SKM-1 (cell line): ENCODE measurements around the gene GLIS1.
"Not testable (repeated sequence)": the region's sequence is repeated elsewhere in the genome, so short reads cannot be mapped to it uniquely, and the experiment has no call there.

ENCODE experiments used
- DNase-seq: peaks from one replicate; lab custom pipeline; 2025; ENCODE audit not compliant: unreplicated experiment; lab: John Stamatoyannopoulos, UW

The GLIS1 gene

GRCh38 chr1:53654216-53655210, 84.5 kb downstream of the GLIS1 start:
- DNase-seq, result no peak

DNA sequence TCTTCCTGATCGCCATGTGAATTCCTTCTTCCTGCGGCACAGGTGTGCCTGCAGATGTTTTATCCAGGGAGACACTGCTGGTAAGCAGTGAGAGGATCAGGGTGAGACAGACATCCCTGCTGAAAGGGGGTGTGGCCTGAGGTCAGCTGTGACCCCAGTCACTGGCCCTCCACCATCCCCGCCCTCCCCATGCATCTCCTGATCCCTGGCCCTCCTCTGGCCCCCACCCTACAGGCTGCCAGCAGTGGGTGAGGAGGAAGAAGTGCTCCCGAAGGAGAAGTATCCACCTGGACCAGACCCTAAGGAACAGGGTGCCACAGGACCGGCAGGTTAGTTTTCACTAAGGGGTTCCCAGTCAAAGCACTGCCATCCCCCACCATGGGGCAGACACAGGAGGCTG, 85.3 kb downstream of the GLIS1 start:
- DNase-seq, result no peak

GRCh38 chr1:53653200-53653575, 85.8 kb downstream of the GLIS1 start:
- no peak for DNase-seq

GRCh38 chr1:53652441-53653199, 86.3 kb downstream of the GLIS1 start:
- DNase-seq, result no peak

- DNase-seq, result no peak
Observed at GRCh38 chr1:53651356-53651755, 87.6 kb downstream of the GLIS1 start.

GRCh38 chr1:53648516-53648915, 90.4 kb downstream of the GLIS1 start:
- DNase-seq, result no peak

GRCh38 chr1:53647915-53648314, 91.0 kb downstream of the GLIS1 start:
- DNase-seq, result not testable (repeated sequence)

GRCh38 chr1:53646732-53647131, 92.2 kb downstream of the GLIS1 start:
- no peak for DNase-seq

GRCh38 chr1:53645690-53646078, 93.3 kb downstream of the GLIS1 start:
- DNase-seq, result no peak

- no peak for DNase-seq
Observed at GRCh38 chr1:53644909-53645689, 93.9 kb downstream of the GLIS1 start.

- DNase-seq, result no peak
Observed at GRCh38 chr1:53644496-53644895, 94.5 kb downstream of the GLIS1 start.

- no peak for DNase-seq
Observed at GRCh38 chr1:53643881-53644390, 95.0 kb downstream of the GLIS1 start.

DNA sequence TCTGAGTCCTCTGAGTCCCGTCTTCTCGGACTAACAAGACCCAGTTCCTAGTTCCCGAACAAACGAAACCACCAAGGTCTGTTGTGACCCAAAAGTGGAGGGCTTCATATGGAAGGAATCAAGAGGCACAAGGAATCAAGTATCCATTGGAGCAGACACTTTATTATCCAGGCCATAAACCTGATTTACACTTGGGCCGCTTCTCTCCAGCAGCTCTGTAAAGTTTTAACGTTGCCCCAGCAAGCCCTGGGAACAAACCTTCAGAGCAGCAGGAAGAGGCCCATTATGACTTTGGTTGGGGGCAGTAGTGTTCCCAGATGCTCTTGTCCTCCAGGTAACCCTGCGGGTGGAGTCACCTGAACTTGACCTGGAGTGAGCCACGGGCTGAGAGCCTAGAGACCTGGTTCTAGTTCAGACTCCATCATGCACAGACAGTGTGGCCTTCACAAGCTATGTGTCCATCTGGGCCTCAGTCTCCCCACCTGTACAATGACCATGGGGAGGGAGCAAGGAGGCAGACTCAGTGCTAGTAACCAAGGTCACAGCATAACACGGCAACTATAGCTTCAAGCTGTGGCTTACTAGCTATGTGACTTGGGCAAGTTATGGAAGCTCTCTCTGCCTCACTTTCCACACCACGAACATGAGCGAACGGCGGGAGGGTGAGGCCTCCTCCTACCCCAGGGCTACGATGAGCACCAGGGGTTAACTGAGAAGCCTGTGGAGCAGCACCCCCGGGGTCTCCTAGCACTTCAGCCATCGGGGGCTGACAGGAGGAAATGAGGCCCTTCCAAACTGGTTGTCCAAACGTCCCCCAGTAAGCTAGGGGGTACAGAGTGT, 95.7 kb downstream of the GLIS1 start:
- no peak for DNase-seq

GRCh38 chr1:53642607-53643006, 96.4 kb downstream of the GLIS1 start:
- DNase-seq, result no peak

GRCh38 chr1:53642215-53642555, 96.8 kb downstream of the GLIS1 start:
- no peak for DNase-seq

- no peak for DNase-seq
Observed at GRCh38 chr1:53641481-53642214, 97.3 kb downstream of the GLIS1 start.

DNA sequence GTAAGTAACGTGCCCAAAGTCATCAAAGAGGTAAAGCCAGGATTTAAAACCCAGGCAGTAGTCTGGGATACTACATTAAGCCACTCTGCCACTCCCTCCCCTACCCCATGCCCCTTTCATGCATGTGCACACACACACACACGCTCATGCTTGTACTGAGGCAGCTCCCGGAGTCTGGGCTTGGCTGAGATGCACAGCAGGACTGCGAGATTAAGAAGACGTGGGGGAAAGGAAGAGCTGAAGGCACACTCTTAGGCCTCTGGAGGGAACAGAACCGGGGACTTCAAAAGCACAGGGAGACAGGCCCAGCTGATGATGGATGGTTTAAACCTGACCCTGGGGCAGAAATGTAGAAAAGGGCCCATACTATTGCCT, 98.3 kb downstream of the GLIS1 start:
- DNase-seq, result no peak

DNA sequence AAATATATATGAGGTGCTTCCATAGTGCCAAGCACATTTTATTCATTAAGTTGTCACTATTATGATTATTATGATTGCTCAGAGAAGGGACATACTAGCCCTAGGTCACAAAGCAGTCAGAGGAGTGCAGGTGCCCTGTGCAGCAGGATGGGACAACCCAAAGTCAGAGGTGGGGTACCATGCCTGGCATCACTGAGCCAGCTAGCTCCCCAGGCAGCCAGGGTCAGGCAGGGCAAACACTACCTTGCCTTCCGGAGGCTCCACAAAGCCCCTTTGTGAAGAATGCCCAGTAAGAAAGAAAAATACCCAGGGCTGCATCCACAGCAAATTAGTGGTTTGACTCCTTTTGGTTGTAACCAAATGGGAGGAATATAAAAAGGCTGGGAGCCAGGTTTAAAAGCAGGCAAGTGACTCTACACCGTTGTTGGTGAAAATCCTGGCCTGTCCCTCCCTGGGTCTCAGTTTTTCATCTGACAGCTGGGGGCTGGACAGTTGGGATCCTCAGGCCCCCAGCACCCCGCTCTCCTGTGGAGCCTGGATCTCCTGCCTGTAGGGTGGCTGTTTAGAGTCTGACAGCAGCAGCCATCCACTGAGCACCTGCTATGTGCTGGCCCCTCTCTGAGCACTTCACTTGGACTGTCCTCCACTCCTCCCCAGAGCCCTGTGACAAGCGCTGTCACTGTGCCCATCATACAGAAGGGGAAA, 98.8 kb downstream of the GLIS1 start:
- DNase-seq, result no peak

DNA sequence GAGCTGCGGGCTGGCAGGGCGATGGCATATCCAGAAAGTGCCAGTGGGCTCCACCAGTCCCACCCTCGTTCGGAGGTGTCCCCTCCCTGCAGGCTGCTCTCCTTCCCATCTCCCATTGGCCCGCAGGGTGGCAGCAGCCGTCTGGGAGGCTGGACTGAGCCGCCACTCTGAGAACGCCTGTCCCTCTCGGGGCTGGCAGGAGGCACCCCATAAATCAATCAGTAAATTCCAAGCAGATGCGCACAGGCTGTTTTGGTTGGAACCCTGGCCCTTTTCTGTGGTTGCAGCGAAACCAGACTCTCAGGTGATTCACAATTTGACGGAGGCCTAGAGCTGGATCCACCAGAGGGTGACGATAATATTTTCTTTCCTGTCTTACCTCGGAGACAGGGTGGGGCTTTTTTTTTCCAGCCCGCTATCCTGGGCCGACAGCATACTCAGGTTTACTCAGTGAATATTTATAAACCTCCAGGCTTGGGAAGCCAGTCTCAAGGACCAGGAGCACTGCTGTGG, 99.7 kb downstream of the GLIS1 start:
- no peak for DNase-seq
